ENCODE results near the gene ALAS1.

The ALAS1 gene

DNA sequence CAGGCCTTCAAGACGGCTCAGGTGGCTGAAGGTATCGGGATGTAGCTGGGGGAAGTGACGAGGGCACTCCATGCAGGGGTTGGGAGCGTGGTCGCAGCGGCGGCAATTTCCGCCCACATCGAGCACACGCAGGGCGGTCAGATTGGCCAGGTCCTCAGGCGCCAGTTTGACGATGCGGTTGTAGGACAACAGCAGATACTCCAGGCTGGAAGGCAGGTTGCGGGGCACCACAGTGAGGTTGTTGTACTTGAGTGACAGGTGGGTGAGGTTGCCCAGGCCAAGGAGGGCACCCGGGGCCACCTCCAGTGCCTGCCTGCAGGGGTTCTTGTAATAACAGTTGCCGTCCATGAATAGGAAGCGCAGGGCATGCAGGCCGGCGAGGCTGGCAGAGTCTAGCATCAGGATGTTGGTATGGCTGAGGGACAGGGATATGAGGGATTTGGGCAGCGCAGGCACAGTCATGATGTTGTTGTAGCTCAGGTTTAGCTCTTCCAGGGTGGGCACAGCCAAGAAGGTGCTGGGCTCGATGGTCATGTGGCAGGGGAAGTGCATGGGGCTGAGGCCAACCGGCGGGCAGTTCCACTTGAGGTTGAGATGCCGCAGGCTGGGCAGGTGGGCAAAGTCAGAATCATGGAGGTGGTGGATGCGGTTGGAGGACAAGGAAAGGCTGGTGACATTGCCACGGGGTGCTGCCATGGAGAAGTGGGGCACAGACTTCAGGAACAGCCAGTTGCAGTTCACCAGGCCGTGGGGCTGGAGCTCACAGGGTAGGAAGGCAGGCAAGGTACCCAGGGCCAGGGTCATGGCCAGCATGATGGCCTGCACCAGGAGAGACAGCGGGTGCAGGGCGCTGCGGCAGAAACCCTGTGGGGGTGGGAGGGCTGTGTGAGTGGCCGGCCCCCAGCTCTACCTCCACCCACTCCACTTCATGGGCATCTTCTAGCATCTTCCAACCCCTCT, 25.8 kb downstream of the ALAS1 start:
- Histone ChIP-seq H3K36me3 (ENCODE audit: control insufficient read depth, insufficient read depth, low read length) (peaks cover 3% of the 10 kb centered on the region; the same call in 1 of the 2 replicates), H3K9me3 (ENCODE audit: control insufficient read depth, insufficient read depth, low read depth, low read length) (no peaks in the 10 kb centered on the region), H3K27me3 (ENCODE audit: control insufficient read depth, insufficient read depth, low read length) (no peaks in the 10 kb centered on the region), H3K4me1 (ENCODE audit: control insufficient read depth, insufficient read depth, low read length) (peaks cover 12% of the 10 kb centered on the region; the same call in 1 of the 2 replicates), H3K9ac (ENCODE audit: low read length) (no peak overlapping the region), H3K27ac (ENCODE audit: low read depth, low read length) (no peak overlapping the region), H3K4me3 (ENCODE audit: low read depth, low read length) (no peak overlapping the region)

DNA sequence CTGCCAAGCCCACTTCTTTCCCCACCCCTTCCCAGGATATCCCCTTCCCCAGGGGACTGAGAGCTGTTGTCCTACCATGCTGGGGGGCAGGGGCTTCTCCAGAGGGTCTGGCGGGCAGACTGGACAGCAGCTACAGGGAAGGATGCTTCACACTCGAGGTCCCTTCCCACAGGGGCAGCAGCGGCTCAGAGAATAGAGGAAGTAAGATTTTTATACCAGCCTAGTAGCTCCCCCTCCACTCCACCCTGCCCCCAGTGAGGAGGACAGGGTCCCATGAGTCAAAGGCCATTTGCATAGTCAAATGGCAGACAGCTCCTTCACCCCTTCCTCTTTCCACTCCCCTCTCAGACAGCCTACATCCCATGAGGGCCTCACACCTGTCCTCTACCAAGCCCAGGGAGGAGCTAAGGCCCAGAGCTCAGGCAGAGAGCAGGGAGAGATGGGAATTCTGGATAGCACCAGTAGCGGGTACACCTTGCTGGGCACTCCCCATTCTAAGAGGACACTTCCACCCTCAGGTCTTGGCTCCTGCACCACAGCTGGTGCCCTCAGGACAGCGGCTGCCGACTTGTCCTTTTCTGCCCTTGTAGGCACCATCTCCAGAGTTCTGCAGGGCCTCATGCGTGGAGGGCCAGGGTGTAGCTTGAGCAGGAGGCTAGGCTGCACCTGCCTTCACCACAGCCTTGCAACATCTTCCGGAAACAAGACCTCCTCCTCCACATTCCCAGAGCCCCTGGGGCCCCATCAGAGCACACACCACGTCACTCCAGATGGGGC, 27.7 kb downstream of the ALAS1 start, which contains the start of gene TLR9:
TLR9 (minus strand) TSS at position 194 of the 777 bp plus-strand sequence; CDS start at position 78, 116 bp downstream.
- Histone ChIP-seq H3K4me3 (ENCODE audit: low read depth, low read length) (no peak within 1 kb of the TSS), H3K36me3 (ENCODE audit: control insufficient read depth, insufficient read depth, low read length) (peaks cover 22% of the 10 kb centered on the region), H3K9me3 (ENCODE audit: control insufficient read depth, insufficient read depth, low read depth, low read length) (no peaks in the 10 kb centered on the region), H3K27ac (ENCODE audit: low read depth, low read length) (no peak within 1 kb of the TSS), H3K4me1 (ENCODE audit: control insufficient read depth, insufficient read depth, low read length) (peaks cover 10% of the 10 kb centered on the region; the same call in 1 of the 2 replicates), H3K9ac (ENCODE audit: low read length) (no peak within 1 kb of the TSS), H3K27me3 (ENCODE audit: control insufficient read depth, insufficient read depth, low read length) (no peaks in the 10 kb centered on the region)

GRCh38 chr3:52226229-52226817, 28.4 kb downstream of the ALAS1 start:
- Histone ChIP-seq H3K4me1 (ENCODE audit: control insufficient read depth, insufficient read depth, low read length) (peaks cover 8% of the 10 kb centered on the region; the same call in 1 of the 2 replicates), H3K9ac (ENCODE audit: low read length) (no peak overlapping the region), H3K9me3 (ENCODE audit: control insufficient read depth, insufficient read depth, low read depth, low read length) (no peaks in the 10 kb centered on the region), H3K4me3 (ENCODE audit: low read depth, low read length) (no peak overlapping the region), H3K27me3 (ENCODE audit: control insufficient read depth, insufficient read depth, low read length) (no peaks in the 10 kb centered on the region), H3K27ac (ENCODE audit: low read depth, low read length) (no peak overlapping the region), H3K36me3 (ENCODE audit: control insufficient read depth, insufficient read depth, low read length) (peaks cover 29% of the 10 kb centered on the region)

GRCh38 chr3:52227117-52227516, 29.2 kb downstream of the ALAS1 start:
- Histone ChIP-seq H3K9ac (ENCODE audit: low read length) (no peak overlapping the region), H3K27me3 (ENCODE audit: control insufficient read depth, insufficient read depth, low read length) (no peaks in the 10 kb centered on the region), H3K36me3 (ENCODE audit: control insufficient read depth, insufficient read depth, low read length) (peaks cover 29% of the 10 kb centered on the region), H3K4me3 (ENCODE audit: low read depth, low read length) (no peak overlapping the region), H3K27ac (ENCODE audit: low read depth, low read length) (no peak overlapping the region), H3K4me1 (ENCODE audit: control insufficient read depth, insufficient read depth, low read length) (peaks cover 8% of the 10 kb centered on the region; the same call in 1 of the 2 replicates), H3K9me3 (ENCODE audit: control insufficient read depth, insufficient read depth, low read depth, low read length) (no peaks in the 10 kb centered on the region)

DNA sequence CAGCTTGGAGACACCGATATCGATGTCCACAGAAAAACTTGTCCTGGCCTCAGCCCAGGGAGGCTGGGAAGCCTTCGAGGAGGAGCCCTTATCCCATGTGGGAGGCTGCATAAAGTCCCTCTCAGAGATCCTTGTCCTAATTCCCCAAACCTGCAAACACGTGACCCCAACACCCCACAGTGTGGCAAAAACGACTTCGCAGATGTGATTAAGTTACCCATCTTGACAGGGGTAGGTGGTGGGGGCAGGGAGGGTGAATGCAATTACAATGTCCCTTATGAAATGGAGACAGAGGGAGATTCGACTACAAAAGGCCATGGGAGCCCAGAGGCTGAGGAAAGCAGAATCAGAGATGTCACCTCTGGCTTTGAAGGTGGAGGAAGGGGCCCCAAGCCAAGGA, 29.8 kb downstream of the ALAS1 start:
- Histone ChIP-seq H3K9ac (ENCODE audit: low read length) (no peak overlapping the region), H3K4me1 (ENCODE audit: control insufficient read depth, insufficient read depth, low read length) (peaks cover 8% of the 10 kb centered on the region; the same call in 1 of the 2 replicates), H3K27me3 (ENCODE audit: control insufficient read depth, insufficient read depth, low read length) (no peaks in the 10 kb centered on the region), H3K27ac (ENCODE audit: low read depth, low read length) (no peak overlapping the region), H3K36me3 (ENCODE audit: control insufficient read depth, insufficient read depth, low read length) (peaks cover 29% of the 10 kb centered on the region), H3K4me3 (ENCODE audit: low read depth, low read length) (no peak overlapping the region), H3K9me3 (ENCODE audit: control insufficient read depth, insufficient read depth, low read depth, low read length) (no peaks in the 10 kb centered on the region)

- H3K9me3 ChIP-seq (ENCODE audit: control insufficient read depth, insufficient read depth, low read depth, low read length): no peaks in the 10 kb centered on the region
- H3K36me3 ChIP-seq (ENCODE audit: control insufficient read depth, insufficient read depth, low read length): peaks cover 29% of the 10 kb centered on the region
- H3K9ac ChIP-seq (ENCODE audit: low read length): no peak overlapping the region
- H3K27me3 ChIP-seq (ENCODE audit: control insufficient read depth, insufficient read depth, low read length): no peaks in the 10 kb centered on the region
- peaks cover 8% of the 10 kb centered on the region; the same call in 1 of the 2 replicates for H3K4me1 ChIP-seq (ENCODE audit: control insufficient read depth, insufficient read depth, low read length)
- H3K4me3 ChIP-seq (ENCODE audit: low read depth, low read length): no peak overlapping the region
- no peak overlapping the region for H3K27ac ChIP-seq (ENCODE audit: low read depth, low read length)
Measured at GRCh38 chr3:52228266-52228665, 30.3 kb downstream of the ALAS1 start.

DNA sequence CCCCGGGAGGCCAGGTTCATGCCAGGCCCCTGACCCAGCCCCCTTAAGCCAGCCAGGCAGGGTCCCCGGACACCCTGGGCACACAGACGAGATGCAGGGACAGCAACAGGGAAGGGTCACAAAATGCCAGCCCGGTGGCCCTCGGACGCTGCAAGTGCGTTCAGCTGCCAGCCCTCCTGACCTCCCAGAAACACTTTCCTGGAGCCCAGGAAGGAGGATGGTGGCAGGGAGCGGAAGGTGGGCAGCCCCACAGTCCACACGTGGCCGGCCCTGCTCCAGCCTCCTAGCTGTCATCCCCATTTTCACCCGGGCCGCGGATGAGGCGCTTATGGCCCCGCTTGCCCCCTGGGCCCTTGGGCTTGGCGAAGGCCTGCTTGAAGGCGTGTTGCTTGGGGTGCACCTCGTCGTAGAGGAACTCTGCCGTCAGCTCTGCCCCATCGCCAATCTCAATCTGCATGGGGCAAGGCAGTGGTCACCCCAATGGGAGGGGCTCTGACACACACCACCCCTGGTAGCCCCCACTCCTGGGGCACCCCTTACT, 30.9 kb downstream of the ALAS1 start:
- no peak overlapping the region for H3K9ac ChIP-seq (ENCODE audit: low read length)
- H3K4me1 ChIP-seq (ENCODE audit: control insufficient read depth, insufficient read depth, low read length): peaks cover 8% of the 10 kb centered on the region; the same call in 1 of the 2 replicates
- no peak overlapping the region for H3K4me3 ChIP-seq (ENCODE audit: low read depth, low read length)
- no peak overlapping the region for H3K27ac ChIP-seq (ENCODE audit: low read depth, low read length)
- H3K9me3 ChIP-seq (ENCODE audit: control insufficient read depth, insufficient read depth, low read depth, low read length): no peaks in the 10 kb centered on the region
- no peaks in the 10 kb centered on the region for H3K27me3 ChIP-seq (ENCODE audit: control insufficient read depth, insufficient read depth, low read length)
- H3K36me3 ChIP-seq (ENCODE audit: control insufficient read depth, insufficient read depth, low read length): peaks cover 29% of the 10 kb centered on the region

GRCh38 chr3:52229656-52230055, 31.7 kb downstream of the ALAS1 start:
- Histone ChIP-seq H3K9me3 (ENCODE audit: control insufficient read depth, insufficient read depth, low read depth, low read length) (no peaks in the 10 kb centered on the region), H3K9ac (ENCODE audit: low read length) (no peak overlapping the region), H3K27me3 (ENCODE audit: control insufficient read depth, insufficient read depth, low read length) (no peaks in the 10 kb centered on the region), H3K4me3 (ENCODE audit: low read depth, low read length) (no peak overlapping the region), H3K36me3 (ENCODE audit: control insufficient read depth, insufficient read depth, low read length) (peaks cover 37% of the 10 kb centered on the region), H3K27ac (ENCODE audit: low read depth, low read length) (no peak overlapping the region), H3K4me1 (ENCODE audit: control insufficient read depth, insufficient read depth, low read length) (peaks cover 8% of the 10 kb centered on the region; the same call in 1 of the 2 replicates)

DNA sequence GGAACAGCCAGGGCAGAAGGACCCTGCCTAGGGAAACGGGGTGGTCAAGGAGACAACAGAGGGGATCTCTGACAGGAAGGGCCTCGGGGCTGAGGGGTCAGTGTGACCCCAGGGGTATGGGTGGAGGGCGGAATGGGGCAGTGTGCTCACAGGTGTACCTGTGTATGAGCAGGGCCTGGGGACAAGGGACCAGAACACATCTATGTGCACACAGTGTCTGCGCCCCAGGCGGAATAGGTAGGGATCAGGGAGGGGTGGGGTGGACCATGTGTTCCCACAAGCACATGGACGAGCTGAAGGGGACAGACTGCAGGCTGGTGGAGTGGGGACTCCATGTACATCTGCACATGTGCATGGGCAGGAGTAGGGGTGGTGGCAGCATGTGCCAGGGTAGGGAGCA, 32.5 kb downstream of the ALAS1 start:
- H3K9me3 ChIP-seq (ENCODE audit: control insufficient read depth, insufficient read depth, low read depth, low read length): no peaks in the 10 kb centered on the region
- H3K36me3 ChIP-seq (ENCODE audit: control insufficient read depth, insufficient read depth, low read length): peaks cover 42% of the 10 kb centered on the region
- H3K4me3 ChIP-seq (ENCODE audit: low read depth, low read length): no peak overlapping the region
- H3K4me1 ChIP-seq (ENCODE audit: control insufficient read depth, insufficient read depth, low read length): peaks cover 8% of the 10 kb centered on the region; the same call in 1 of the 2 replicates
- no peak overlapping the region for H3K9ac ChIP-seq (ENCODE audit: low read length)
- no peak overlapping the region for H3K27ac ChIP-seq (ENCODE audit: low read depth, low read length)
- no peaks in the 10 kb centered on the region for H3K27me3 ChIP-seq (ENCODE audit: control insufficient read depth, insufficient read depth, low read length)

DNA sequence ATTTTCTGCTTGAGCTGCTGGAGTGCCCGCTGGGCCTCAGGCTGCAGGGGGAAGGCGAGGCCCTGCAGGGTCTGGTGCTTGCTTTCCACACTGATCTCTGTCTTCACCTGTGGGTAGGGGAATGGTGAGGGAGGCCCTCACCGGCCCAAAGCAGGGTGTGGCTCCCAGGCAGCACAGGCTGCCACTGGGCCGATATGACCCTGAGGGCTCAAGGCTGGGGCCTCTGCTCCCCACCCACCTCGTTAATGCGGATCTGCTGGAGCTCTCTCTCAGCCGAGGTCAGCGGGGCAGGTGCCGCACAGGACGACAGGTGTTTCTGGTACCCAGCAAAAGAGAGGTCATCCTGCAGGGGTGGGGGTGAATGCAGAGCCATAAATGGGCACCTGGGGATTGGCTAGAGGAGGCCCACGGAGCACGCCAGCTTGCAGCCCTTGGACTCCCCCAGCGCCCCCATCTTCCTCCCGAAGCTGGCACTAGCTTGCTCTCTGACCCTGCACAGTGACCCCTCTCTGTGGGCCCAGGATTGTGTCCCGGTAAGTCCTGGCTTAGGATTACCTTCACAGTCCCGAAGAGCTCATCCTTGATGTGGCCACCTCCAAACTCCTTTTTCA, 33.0 kb downstream of the ALAS1 start:
- Histone ChIP-seq H3K9me3 (ENCODE audit: control insufficient read depth, insufficient read depth, low read depth, low read length) (no peaks in the 10 kb centered on the region), H3K4me1 (ENCODE audit: control insufficient read depth, insufficient read depth, low read length) (peaks cover 4% of the 10 kb centered on the region; the same call in 1 of the 2 replicates), H3K27me3 (ENCODE audit: control insufficient read depth, insufficient read depth, low read length) (no peaks in the 10 kb centered on the region), H3K36me3 (ENCODE audit: control insufficient read depth, insufficient read depth, low read length) (peaks cover 44% of the 10 kb centered on the region), H3K27ac (ENCODE audit: low read depth, low read length) (no peak overlapping the region), H3K4me3 (ENCODE audit: low read depth, low read length) (no peak overlapping the region), H3K9ac (ENCODE audit: low read length) (no peak overlapping the region)

Data from HUES6 (cell line).